ENCODE measurements around the gene CLDN5.

CLDN5 gene

GRCh38 chr22:19523240-19524169 is 705 bp downstream of the CLDN5 start:
- no peak for DNase-seq (ENCODE audit: low read depth in 1 of 2, low spot score in 1 of 2)

- DNase-seq (ENCODE audit: low read depth in 1 of 2, low spot score in 1 of 2), result no peak
These were observed 1.4 kb downstream of the CLDN5 start for GRCh38 chr22:19522881-19523239.

- no peak for DNase-seq (ENCODE audit: low read depth in 1 of 2, low spot score in 1 of 2)
These were observed 1.9 kb downstream of the CLDN5 start for GRCh38 chr22:19522190-19522880.

DNA sequence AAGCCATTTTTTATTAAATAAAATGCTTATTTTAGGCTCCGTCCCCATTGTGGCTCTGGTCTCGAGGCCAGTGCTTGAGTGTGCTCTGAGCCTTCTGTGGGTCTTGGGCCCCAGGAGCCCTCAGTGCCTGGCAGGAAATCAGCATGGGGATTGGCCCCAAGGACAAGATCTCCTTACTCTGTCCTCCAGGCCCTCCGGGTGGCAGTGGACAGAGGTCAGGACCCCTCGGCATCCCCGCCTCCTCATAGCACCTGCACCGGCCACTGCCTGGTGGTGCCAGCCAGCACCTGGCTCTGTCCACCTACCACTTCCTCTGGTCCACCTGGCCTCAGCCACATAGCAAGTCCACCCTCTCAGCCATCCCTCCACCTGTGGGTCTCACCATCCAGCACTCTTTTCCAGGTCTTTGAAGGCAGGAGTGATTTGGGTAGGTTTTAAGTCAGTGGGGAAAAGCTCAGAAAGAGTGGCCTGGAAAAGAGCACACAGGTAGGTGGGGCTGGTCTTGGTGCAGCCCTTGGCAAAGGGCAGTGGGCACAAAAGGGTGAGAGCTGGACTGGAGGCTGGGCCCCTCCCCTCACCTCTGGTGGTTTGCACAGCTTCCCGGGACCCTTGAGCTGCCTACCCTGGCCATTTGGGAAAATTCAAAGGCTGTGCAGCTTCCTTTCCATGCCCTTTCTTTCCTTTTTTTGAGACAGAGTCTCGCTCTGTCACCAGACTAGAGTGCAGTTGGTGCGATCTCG is 3.5 kb downstream of the CLDN5 start:
- no peak for DNase-seq (ENCODE audit: low read depth in 1 of 2, low spot score in 1 of 2)

- DNase-seq (ENCODE audit: low read depth in 1 of 2, low spot score in 1 of 2), result no peak
These were observed 4.2 kb downstream of the CLDN5 start for GRCh38 chr22:19520007-19520406.

GRCh38 chr22:19519041-19519926 is 4.9 kb downstream of the CLDN5 start:
- DNase-seq (ENCODE audit: low read depth in 1 of 2, low spot score in 1 of 2), result no peak

- no peak for DNase-seq (ENCODE audit: low read depth in 1 of 2, low spot score in 1 of 2)
These were observed 5.6 kb downstream of the CLDN5 start for GRCh38 chr22:19518635-19519034.

- DNase-seq (ENCODE audit: low read depth in 1 of 2, low spot score in 1 of 2), result no peak
These were observed 6.1 kb downstream of the CLDN5 start for GRCh38 chr22:19517919-19518611.

GRCh38 chr22:19517171-19517500 is 7.1 kb downstream of the CLDN5 start:
- DNase-seq (ENCODE audit: low read depth in 1 of 2, low spot score in 1 of 2), result no peak

GRCh38 chr22:19516378-19517170 is 7.6 kb downstream of the CLDN5 start:
- DNase-seq (ENCODE audit: low read depth in 1 of 2, low spot score in 1 of 2), result no peak

DNA sequence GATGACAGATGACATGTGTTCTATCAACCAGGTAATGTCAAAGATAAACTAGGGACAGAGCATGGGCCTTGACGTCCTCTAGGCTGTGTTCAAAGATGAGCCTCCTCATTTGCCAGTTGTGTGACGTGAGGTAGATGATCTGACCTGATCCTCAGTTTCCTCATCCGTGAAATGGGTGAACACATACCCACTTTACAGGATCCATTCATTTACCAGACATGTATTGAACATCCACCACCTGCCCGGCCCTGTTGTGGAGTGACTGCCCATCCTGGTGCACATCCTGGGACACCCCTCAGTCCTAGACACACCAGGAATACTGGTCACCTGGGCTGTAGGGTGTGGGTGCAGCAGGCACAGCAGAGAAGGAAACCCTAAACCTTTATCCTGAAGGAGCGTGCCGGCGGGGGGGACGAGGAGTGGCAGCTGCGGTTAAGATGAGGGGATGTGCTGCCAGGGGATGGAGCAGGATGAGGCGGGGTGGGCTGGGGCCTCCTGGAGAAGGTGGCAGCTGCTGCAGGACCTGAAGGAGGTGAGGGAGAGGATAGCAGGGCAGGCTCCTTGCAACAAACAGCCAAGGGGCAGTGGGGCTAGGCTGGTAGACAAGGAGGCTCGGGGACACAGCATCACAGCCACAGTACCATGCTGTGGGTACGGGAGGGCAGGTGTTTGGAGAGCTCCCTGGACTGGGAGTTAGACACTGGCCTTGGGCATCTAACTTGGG is 8.4 kb downstream of the CLDN5 start:
- DNase-seq (ENCODE audit: low read depth in 1 of 2, low spot score in 1 of 2), result no peak

- no peak for DNase-seq (ENCODE audit: low read depth in 1 of 2, low spot score in 1 of 2)
These were observed 9.2 kb downstream of the CLDN5 start for GRCh38 chr22:19514831-19515565.

DNA sequence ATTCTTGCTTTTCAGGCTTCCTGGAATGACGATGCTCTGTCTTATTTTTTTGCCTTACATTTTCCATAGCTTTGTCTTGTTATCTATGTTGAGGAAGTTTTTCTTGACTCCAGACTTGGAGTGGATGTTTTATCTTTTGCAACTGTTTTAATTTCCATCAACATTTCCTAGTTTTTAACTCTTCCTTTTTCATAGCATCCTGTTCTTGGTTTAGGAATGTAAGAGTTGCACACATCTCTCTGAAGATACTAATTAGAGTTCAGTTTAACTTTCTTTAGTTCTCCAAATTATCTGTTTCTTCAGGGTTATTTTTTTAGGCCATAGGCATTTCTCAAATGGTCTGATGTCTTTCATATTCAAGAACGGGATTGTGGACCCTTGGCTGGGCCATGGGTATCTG is 10.4 kb downstream of the CLDN5 start:
- no peak for DNase-seq (ENCODE audit: low read depth in 1 of 2, low spot score in 1 of 2)

DNA sequence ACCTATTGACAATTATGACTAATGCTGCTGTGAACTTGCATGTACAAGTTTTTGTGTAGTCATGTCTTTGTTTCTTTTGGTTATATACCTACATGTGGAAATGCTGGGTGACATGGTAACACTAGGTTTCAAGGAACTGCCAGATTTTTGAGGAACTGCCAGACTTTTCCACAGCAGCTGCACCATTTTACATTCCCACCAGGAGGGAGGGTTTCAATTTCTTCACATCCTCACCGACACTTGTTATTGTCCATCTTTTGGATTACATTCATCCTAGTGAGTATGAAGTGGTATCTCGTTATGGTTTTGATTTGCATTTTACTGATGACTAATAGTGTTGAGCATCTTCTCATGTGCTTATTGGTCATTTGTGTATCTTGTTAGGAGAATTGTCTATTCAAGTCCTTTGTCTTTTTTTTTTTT is 13.3 kb downstream of the CLDN5 start:
- no peak for DNase-seq (ENCODE audit: low read depth in 1 of 2, low spot score in 1 of 2)

DNA sequence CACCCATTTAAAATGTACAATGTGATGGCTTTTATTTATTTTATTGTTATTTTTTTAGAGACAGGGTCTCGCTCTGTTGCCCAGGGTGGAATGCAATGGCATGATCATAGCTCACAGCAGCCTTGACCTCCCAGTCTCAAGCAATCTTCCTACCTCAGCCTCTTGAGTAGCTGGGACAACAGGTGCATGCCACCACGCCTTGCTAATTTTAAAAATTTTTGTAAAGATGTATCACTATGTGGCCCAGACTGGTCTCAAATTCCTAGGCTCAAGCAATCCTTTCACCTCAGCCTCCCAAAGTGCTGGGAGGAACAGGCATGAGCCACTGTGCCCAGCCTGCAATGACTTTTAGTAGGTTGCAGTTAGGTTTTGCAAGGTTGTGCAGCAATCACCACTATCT is 14.3 kb downstream of the CLDN5 start:
- no peak for DNase-seq (ENCODE audit: low read depth in 1 of 2, low spot score in 1 of 2)

DNA sequence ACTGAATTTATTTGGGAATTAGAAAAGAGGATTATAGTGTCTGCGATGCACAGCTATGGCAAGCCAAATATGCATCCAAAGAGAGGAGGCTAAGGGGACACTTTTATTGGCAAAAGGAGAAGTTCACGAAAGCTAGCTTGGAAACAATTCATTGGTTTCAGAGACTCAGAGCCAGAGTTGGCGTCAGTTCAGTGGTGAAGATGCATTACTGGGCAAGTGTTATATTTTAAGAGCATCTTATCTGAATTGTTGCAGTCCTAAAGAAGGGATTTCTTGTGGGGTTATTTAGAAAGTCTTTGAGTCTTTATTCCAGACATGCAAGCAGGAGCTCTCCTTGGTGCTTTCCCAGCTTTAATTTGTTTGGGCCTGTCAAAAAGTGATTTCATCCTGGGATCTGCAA is 15.0 kb downstream of the CLDN5 start:
- DNase-seq (ENCODE audit: low read depth in 1 of 2, low spot score in 1 of 2), result no peak

- no peak for DNase-seq (ENCODE audit: low read depth in 1 of 2, low spot score in 1 of 2)
These were observed 16.0 kb downstream of the CLDN5 start for GRCh38 chr22:19508024-19508776.

DNA sequence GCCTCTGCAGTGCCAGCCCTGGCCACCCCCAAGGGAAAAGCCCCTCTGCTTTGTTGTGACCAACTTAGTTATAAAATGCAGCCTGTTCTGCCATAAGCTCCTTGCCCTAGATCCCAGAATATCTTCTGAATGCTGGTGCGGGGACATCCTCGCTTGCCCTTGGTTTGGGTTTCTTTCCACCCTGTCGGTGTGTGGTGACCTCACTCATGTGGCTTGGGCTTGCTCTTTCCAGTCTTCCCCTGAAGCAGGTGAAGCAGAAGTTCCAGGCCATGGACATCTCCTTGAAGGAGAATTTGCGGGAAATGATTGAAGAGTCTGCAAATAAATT is 16.7 kb downstream of the CLDN5 start:
- no peak for DNase-seq (ENCODE audit: low read depth in 1 of 2, low spot score in 1 of 2)
